NCI-H69 (cell line): ENCODE data around the gene RPN2.
"Not testable (repeated sequence)": the region's sequence is repeated elsewhere in the genome, so short reads cannot be mapped to it uniquely, and the experiment has no call there.

Experiments
- DNase-seq: peaks from one replicate; lab custom pipeline; 2025; lab: John Stamatoyannopoulos, UW

RPN2 gene

GRCh38 chr20:37178839-37179682 lies at the start of gene RPN2, which contains the start of gene MROH8:
Gene RPN2, plus strand, starts transcription at chr20:37179330. Its CDS starts 27 bp downstream, at chr20:37179357.
Gene MROH8, minus strand, starts transcription at chr20:37179548.
- peak; percentile 96 for DNase-seq

GRCh38 chr20:37131486-37131885 lies 47.6 kb upstream of the RPN2 start:
- DNase-seq = no peak

- DNase-seq = no peak
These were observed 45.2 kb upstream of the RPN2 start for GRCh38 chr20:37133952-37134351.

GRCh38 chr20:37137547-37137946 lies 41.6 kb upstream of the RPN2 start:
- no peak for DNase-seq

- DNase-seq = no peak
These were observed 36.4 kb upstream of the RPN2 start for GRCh38 chr20:37142708-37143107.

- no peak for DNase-seq
These were observed 34.2 kb upstream of the RPN2 start for GRCh38 chr20:37144856-37145404.

- DNase-seq = no peak
These were observed 31.9 kb upstream of the RPN2 start for GRCh38 chr20:37147250-37147649.

GRCh38 chr20:37150864-37151263 lies 28.3 kb upstream of the RPN2 start:
- not testable (repeated sequence) for DNase-seq

GRCh38 chr20:37151529-37151928 lies 27.6 kb upstream of the RPN2 start:
- DNase-seq = no peak

GRCh38 chr20:37152284-37152683 lies 26.8 kb upstream of the RPN2 start:
- no peak for DNase-seq

- no peak for DNase-seq
These were observed 24.3 kb upstream of the RPN2 start for GRCh38 chr20:37154684-37155298.

GRCh38 chr20:37155987-37156386 lies 23.1 kb upstream of the RPN2 start:
- no peak for DNase-seq

GRCh38 chr20:37158248-37158647 lies 20.9 kb upstream of the RPN2 start:
- no peak for DNase-seq

- DNase-seq = no peak
These were observed 18.4 kb upstream of the RPN2 start for GRCh38 chr20:37160683-37161082.

GRCh38 chr20:37161830-37162549 lies 17.1 kb upstream of the RPN2 start:
- peak; percentile 43 for DNase-seq

- peak; percentile 43 for DNase-seq
These were observed 16.5 kb upstream of the RPN2 start for GRCh38 chr20:37162646-37163045.

GRCh38 chr20:37163832-37164554 lies 15.1 kb upstream of the RPN2 start:
- DNase-seq = no peak

GRCh38 chr20:37165031-37165430 lies 14.1 kb upstream of the RPN2 start:
- no peak for DNase-seq

GRCh38 chr20:37166867-37167266 lies 12.3 kb upstream of the RPN2 start:
- DNase-seq = no peak

GRCh38 chr20:37172836-37173235 lies 6.3 kb upstream of the RPN2 start:
- DNase-seq = no peak

- no peak for DNase-seq
These were observed 774 bp downstream of the RPN2 start for GRCh38 chr20:37179683-37180524.
